HEK293T (cell line): Measurements from ENCODE around the gene PARVB.

Experiments used
- CTBP1 ChIP-seq: fragments of 450-650 bp; IDR thresholded peaks from 2 replicates; pipeline ENCODE4 v1.6.1; 2016; ENCODE audit warnings: borderline replicate concordance
- FOXM1 ChIP-seq: fragments of 450-650 bp; IDR thresholded peaks from 2 replicates; pipeline ENCODE4 v1.6.1; 2017; ENCODE audit warnings: mild to moderate bottlenecking, borderline replicate concordance
- HDGF ChIP-seq: fragments of 450-650 bp; IDR thresholded peaks from 2 replicates; pipeline ENCODE4 v1.6.1; 2017; ENCODE audit warnings: antibody characterized with exemption, borderline replicate concordance
- SP1 ChIP-seq: fragments of 450-650 bp; IDR thresholded peaks from 2 replicates; pipeline ENCODE4 v1.6.1; 2017
- TARDBP ChIP-seq: fragments of 450-650 bp; IDR thresholded peaks from 2 replicates; pipeline ENCODE4 v1.6.1; 2016

DNA sequence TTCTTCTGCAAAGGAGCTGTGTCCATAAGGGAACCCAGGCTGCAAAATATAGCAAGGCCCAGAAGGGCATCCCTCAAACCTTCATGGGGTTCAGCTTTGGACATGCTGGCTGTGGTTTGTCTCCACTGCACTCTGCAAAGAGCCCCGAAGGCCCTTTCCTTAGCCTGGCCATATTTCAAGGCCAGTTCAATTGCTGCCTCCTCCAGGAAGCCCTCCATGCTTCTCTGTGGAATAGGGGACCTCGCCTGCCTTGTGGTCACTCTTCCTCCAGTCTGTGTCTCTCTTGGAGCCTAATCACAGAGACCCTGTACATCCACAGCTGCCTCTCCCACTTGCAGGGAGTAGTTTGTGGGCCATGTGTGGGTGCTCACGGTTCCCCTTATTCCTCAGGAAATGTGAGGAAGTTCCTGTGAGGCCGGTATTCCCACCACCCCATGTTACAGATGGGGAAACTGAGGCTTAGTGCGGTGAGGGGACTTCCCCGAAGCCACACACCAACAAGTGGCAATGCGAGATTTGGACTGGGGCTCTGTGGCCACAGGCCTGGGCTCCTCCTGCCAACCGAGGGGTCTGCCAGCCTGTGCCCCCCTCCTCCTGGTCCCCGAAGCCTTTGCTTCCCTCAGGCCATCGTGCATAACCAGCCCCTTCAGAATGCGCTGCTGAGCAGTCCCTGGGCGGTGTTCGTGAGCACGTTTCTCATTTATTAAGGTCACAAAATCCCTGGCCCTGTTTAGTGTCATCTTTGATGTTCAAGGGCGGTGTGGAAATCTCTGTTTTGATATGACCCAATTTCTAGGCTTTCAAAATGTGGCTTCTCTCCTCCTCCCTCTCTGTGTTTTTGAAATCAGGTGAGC is 65.8 kb downstream of the PARVB start:
- no peak for TF ChIP-seq SP1
- TF ChIP-seq FOXM1 = no peak
- no peak for TF ChIP-seq TARDBP
- no peak for TF ChIP-seq CTBP1
- TF ChIP-seq HDGF = no peak
